COR-L47 (cell line): Measurements from ENCODE around the gene STX8.

Source experiments
- DNase-seq: peaks from one replicate; lab custom pipeline; 2025; lab: John Stamatoyannopoulos, UW

The STX8 gene

GRCh38 chr17:9208381-9209105, 367.1 kb downstream of the STX8 start:
- DNase-seq = no peak

DNA sequence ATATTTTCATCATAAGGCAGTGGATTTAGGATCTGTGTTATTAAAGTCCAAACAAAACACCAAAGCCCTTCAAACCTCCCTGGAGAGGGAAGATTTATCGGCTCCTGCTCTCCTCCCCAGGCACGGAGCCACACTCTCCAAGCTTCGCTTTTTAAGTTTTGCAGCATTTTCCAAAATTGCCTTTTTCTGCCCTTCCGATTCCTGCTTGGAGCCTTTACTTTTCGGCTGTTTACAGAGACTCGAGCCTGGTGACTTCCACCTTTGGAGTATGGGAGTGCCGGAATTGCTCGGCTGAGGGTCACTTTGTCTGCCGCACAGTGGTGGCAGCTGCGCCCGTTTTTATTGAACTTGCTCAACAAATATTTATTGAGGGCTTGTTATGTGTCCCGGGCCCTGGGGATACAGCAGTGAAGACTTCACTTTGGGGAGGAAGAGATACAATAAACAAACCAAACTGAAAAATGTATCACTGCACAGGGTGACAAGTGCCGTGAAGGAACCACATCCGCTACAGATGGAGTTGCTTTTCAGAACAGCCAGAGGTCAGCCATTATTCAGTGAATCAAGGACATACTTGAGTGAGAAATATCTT, 368.8 kb downstream of the STX8 start:
- no peak for DNase-seq

GRCh38 chr17:9206410-9206703, 369.3 kb downstream of the STX8 start:
- no peak for DNase-seq

DNA sequence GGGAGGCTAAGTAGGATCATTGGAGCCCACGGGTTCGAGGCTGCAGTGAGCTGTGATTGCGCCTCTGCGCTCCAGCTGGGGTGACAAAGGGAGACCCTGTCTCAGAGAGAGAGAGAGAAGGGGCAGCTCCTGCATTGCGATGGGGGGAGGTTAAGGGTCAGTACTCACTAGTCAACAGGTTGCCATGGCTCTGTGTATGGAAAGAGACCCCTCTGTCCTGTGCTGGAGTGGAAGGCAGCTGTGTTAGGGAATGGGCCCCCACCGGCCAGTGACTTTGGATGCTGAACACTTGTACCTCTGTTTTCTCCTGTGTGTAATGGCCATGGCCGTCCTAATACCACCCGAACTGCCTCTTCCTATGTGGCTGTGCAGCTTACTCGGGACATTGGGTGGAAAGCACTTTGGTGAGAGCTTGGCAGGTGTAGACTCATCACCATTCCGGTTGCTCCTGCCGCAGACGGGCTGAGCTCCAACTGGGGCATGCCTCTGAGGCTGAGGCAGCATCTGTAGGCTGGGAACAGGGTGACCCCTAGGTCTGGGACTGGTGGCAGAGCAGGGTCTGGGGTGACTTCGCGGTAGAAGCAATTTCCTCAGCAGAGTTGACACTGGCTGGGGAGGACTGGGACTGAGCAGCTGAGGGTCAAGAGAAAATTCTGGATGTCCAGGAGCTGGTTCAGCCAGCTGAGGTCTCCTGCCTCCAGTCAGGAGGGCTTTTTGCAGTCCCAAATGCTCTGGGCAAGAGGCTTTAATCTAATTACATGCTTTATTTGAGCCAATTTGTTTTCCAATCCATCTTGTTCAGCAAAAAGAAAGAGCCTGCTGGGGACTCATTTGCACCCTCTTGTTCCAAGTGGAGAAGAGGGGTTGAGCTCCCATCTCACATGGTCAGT, 369.9 kb downstream of the STX8 start:
- no peak for DNase-seq

GRCh38 chr17:9204637-9205329, 370.8 kb downstream of the STX8 start:
- DNase-seq = no peak

DNA sequence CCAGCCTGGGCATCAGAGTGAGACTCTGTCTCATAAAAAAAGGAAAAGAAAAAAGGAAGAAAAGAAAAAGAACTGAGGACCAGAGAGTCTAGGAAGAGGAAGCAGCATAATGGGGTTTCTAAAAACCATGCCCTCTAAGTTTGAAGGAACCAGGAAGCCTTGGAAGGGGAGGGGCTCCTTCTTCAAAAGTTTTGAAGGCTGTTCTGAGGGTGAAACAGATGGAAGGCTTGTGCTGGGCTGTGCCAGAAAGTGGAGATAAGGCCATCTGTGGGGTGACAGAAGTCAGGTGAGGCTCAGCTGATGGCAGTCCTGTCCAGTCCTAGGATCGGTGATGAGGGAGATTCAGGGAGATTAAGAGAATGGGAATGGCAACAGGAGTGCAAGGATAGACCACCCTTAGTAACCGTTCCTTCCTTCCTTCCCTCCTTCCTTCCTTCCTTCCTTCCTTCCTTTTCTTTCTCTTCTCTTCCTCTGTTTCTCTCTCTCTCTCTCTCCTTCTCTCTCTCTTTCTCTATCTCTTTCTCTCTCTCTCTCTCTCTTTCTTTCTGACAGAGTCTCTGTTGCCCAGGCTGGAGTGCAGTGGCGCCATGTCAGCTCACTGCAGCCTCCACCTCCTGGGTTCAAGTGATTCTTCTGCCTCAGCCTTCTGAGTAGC, 371.7 kb downstream of the STX8 start:
- DNase-seq = no peak

DNA sequence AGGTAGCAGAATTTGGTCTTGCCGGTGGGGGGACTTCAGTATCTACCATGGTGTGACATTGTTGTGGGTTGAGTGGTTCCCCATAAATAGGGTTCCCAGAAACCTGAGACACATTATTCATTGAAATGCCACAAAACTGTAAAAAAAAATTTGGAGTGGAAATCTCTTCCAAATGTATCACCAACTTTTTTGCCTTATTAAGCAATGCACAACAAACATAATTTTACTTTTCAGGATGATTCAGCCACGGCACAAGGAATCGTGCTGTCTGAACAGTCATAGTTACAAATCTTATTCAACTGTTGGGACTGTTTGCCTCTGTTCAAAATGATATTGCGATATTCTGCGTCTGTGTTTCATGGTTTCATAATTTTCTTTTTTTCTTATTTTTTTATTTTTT, 373.1 kb downstream of the STX8 start:
- no peak for DNase-seq

GRCh38 chr17:9200699-9201359, 374.8 kb downstream of the STX8 start:
- DNase-seq = no peak
